Bronchial epithelial cell (primary cell): Measurements from ENCODE around the gene MPHOSPH6. TPM values are rescaled to one million over a fixed set of nuclear protein-coding genes. Genes with fewer than 3 reads are reported as not detected.

ENCODE experiments used
- DNase-seq: peaks from one replicate; pipeline ENCODE4 v3.0.0-alpha.2; 2010; ENCODE audit warnings: low read depth
- FAIRE-seq: peaks from 2 replicates; lab custom pipeline; 2011; peaks lifted over from hg19 to GRCh38; lab: Jason Lieb, UNC
- H3K27me3 ChIP-seq: 2 replicates; pipeline ENCODE4 v1.5.1; 2011; ENCODE audit warnings: low read length; ENCODE audit not compliant: control insufficient read depth, insufficient read depth
- H3K36me3 ChIP-seq: 2 replicates; pipeline ENCODE4 v1.5.1; 2011; ENCODE audit warnings: low read length; ENCODE audit not compliant: control insufficient read depth, insufficient read depth
- H3K4me3 ChIP-seq: 2 replicates; pipeline ENCODE4 v1.5.1; 2011; ENCODE audit warnings: mild to moderate bottlenecking, low read depth, low read length, control low read depth
- total RNA-seq: library from RNA; depleted of rRNA; stranded (reverse); fragments of >200 nt; gene quantifications from 2 replicates; pipeline ENCODE4 v1.2.1, GENCODE V29; 2014
- TF ChIP-seq, protein P1 (sequence below): IDR thresholded peaks from 2 replicates; pipeline ENCODE4 v1.5.1; 2011; ENCODE audit warnings: mild to moderate bottlenecking, moderate library complexity, low read length, control low read depth, inconsistent platforms; ENCODE audit not compliant: insufficient read depth, severe bottlenecking

MPHOSPH6 gene
- total RNA-seq, 1 donor from 2014 or later: 91.9 TPM

DNA sequence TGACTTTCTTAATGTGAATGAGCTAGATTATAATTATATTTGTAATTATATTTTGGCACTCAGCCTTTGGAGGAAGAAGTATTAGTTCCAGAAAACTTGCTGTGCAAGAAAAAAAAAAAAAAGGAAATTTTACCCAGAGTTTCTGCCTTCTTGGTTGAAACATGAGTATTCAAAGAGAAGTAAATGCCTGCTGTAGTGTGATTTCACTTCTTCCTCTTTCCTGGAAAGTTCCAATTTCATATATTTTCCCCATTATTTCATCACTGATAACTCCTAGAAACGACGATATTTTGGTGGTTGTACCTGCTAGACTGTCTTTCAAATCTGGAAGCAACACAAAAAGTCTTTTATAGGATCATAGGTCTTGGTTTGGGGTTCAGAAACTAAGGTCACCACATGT lies 20.4 kb upstream of the MPHOSPH6 start:
- DNase-seq: no peak
- FAIRE-seq: no peak
- Histone ChIP-seq H3K4me3 (no peak overlapping the region), H3K36me3 (no peaks in the 10 kb centered on the region), H3K27me3 (no peaks in the 10 kb centered on the region)
- TF ChIP-seq, protein P1, sequence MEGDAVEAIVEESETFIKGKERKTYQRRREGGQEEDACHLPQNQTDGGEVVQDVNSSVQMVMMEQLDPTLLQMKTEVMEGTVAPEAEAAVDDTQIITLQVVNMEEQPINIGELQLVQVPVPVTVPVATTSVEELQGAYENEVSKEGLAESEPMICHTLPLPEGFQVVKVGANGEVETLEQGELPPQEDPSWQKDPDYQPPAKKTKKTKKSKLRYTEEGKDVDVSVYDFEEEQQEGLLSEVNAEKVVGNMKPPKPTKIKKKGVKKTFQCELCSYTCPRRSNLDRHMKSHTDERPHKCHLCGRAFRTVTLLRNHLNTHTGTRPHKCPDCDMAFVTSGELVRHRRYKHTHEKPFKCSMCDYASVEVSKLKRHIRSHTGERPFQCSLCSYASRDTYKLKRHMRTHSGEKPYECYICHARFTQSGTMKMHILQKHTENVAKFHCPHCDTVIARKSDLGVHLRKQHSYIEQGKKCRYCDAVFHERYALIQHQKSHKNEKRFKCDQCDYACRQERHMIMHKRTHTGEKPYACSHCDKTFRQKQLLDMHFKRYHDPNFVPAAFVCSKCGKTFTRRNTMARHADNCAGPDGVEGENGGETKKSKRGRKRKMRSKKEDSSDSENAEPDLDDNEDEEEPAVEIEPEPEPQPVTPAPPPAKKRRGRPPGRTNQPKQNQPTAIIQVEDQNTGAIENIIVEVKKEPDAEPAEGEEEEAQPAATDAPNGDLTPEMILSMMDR: no peak

DNA sequence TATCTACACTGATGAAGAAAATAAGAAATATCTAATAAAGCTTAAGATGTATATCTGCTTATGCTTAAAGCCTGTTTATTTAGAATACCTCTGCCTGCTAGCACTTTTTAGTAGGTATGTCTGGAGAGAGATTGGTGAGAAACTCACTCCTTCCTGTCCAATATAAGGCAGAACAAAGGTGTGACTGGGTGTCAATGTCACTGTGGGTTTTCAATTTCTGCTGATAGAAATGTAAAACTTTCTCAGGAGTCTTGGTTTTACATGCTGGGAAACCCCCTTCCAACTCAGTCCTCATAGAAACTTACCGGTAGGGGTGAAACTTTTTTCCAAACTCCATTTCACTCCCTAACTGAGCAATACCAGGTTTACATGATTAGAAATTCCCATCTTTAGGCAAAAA lies 17.8 kb upstream of the MPHOSPH6 start:
- Histone ChIP-seq H3K36me3 (no peaks in the 10 kb centered on the region), H3K4me3 (no peak overlapping the region), H3K27me3 (no peaks in the 10 kb centered on the region)
- TF ChIP-seq, protein P1: no peak
- DNase-seq: no peak
- FAIRE-seq: no peak

DNA sequence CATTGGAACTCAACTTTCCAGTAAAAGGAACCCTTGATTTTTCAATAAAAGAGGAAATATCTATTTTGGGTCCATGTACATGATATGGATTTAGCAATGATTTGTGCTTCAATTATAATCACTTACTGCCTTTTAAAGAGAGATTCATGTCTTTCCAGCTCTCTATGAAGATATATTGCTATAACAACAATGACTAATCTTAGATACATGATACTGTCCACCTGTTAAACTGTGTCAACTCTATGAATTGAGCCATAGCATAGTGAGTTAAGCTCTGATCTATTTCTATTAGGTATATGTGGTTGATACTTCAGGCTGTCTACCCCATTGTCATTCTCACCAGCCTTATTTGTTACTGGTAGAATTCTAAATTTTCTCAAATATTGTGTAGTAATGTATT lies 15.0 kb upstream of the MPHOSPH6 start:
- FAIRE-seq: no peak
- H3K4me3 ChIP-seq: no peak overlapping the region
- no peaks in the 10 kb centered on the region for H3K36me3 ChIP-seq
- DNase-seq: peak; percentile 78
- TF ChIP-seq, protein P1: no peak
- H3K27me3 ChIP-seq: no peaks in the 10 kb centered on the region

DNA sequence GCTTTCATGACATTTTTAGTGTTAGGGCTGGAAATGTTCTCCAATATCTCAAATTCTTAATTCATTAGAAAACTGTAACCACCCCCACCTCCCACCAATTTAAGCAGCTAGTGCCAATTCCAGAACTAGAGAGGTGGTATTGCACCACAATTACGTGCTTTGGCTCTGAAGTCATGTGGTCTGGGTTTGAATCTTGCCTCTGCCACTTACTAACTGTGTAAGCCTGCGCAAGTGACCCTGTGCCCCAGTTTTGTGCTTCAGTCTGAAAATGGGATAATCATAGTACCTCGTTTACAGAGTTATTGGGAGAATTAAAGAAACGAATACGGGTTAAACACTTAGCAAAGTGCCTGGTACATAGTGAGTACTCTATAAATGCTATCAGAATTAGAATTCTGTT lies 14.2 kb upstream of the MPHOSPH6 start:
- Histone ChIP-seq H3K27me3 (no peaks in the 10 kb centered on the region), H3K36me3 (no peaks in the 10 kb centered on the region), H3K4me3 (no peak overlapping the region)
- FAIRE-seq: no peak
- TF ChIP-seq, protein P1: no peak
- no peak for DNase-seq

DNA sequence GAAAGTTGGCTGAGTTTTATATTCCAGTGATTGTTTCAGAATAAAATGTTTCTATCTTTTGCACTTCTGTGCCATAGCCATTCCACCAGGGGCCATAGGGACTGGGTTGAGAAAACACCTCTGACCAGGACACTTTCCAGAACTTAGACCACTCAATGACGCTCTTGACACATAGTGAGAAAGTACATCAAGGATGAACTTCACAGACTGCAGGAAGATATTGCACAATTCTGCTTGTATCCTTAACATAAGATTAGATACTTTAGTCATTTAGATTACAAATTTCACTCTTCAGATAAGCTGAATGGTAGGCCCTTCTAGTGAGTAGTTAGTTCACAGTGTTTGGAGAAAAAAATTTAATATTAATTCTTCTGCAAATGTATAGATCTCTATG lies 13.0 kb upstream of the MPHOSPH6 start:
- no peak for FAIRE-seq
- H3K4me3 ChIP-seq: no peak overlapping the region
- no peaks in the 10 kb centered on the region for H3K27me3 ChIP-seq
- no peaks in the 10 kb centered on the region for H3K36me3 ChIP-seq
- TF ChIP-seq, protein P1: no peak
- peak; percentile 27 for DNase-seq

DNA sequence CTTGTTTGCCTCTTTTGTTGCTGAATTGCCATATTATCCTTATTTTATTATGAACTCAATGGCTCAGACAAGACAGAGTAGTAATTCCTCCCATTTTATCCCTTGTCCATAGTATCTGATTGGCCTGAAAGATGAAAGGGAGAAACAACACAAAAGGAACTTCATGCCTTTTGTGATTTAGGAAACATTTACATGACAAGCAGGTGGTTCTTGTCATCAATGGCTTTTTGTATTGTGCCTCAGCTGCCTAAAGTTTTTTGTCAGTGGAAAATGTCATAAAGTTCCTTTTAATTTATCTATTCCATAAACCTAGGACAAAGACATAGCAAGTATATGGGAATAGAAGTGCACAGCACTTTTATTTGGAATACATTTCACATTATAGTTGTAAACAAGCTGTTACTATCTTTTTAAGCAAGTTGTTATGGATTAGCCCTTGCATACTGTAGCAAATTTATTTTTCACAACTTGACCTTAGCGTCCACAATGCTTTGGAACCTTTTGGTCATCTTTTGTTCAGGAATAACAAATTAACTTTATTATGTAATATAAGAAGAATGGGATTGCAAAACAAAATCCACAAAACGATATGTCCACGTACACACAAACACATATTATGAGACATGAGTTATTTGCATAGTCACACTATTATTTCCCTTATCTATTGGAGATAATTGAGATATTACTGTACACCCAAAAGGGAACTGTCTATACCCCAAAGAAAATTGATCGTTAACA lies 12.4 kb upstream of the MPHOSPH6 start:
- Histone ChIP-seq H3K27me3 (no peaks in the 10 kb centered on the region), H3K36me3 (no peaks in the 10 kb centered on the region), H3K4me3 (no peak overlapping the region)
- DNase-seq: no peak
- TF ChIP-seq, protein P1: no peak
- no peak for FAIRE-seq
